ENCODE data around the gene PREX1. TPM values are rescaled to one million over a fixed set of nuclear protein-coding genes. Genes with fewer than 3 reads are reported as not detected.

PREX1 gene
- total RNA-seq, 1 donor from 2014 or later = 68.2 TPM

GRCh38 chr20:48657426-48658197 lies 170.2 kb downstream of the PREX1 start:
- Mint-ChIP-seq H3K27ac (peak overlapping the region; percentile 24), H3K4me3 (no peak overlapping the region), H3K9me3 (peaks cover 3% of the 10 kb centered on the region), H3K4me1 (ENCODE audit: low read depth) (peaks cover 10% of the 10 kb centered on the region), H3K27me3 (ENCODE audit: insufficient read depth) (no peaks in the 10 kb centered on the region), H3K36me3 (ENCODE audit: low read depth) (peaks cover 50% of the 10 kb centered on the region)
- intact Hi-C loops (cut with micrococcal nuclease) = loop anchor here (1.0 to 5.0 kb wide), 5 partner anchors 125 to 265 kb away; partner anchors contain the start of gene ARFGEF2
- peak; percentile 50 for DNase-seq (ENCODE audit: low spot score)

DNA sequence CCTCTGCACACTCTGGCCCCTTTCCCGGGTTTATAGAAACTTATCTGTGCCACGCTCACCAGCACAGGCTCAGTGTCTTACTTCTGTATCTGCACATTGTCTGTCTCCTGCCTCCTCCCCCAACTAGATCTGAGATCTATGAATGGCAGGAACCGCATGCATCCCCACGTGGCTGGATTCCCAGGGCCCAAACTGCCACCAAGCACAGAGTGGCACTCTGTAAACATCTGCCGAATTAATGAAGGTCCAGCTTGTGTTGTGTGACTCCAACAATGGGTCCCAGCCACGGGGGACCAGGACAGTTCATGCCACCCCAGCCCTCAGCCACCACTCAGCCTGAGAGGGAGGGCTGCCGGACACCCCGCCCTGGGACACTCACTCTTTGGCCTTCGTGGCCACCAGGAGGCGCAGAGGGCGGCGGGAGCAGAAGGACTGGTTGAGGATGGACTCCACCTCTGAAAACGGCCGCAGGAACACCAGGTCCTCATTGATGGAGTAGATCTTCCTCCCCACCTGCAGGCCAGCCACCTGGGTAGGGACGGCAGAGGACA lies 171.1 kb downstream of the PREX1 start:
- Mint-ChIP-seq H3K27me3 (ENCODE audit: insufficient read depth) (no peaks in the 10 kb centered on the region), H3K9me3 (peaks cover 3% of the 10 kb centered on the region), H3K27ac (peak overlapping the region; percentile 61), H3K4me3 (no peak overlapping the region), H3K36me3 (ENCODE audit: low read depth) (peaks cover 50% of the 10 kb centered on the region), H3K4me1 (ENCODE audit: low read depth) (peaks cover 10% of the 10 kb centered on the region)
- intact Hi-C loops (cut with micrococcal nuclease) = loop anchor here (1.0 to 5.0 kb wide), 5 partner anchors 126 to 266 kb away; partner anchors contain the start of gene ARFGEF2
- DNase-seq (ENCODE audit: low spot score) = no peak

GRCh38 chr20:48656137-48656536 lies 171.7 kb downstream of the PREX1 start:
- Mint-ChIP-seq H3K27ac (peak overlapping the region; percentile 61), H3K4me3 (no peak overlapping the region), H3K36me3 (ENCODE audit: low read depth) (peaks cover 48% of the 10 kb centered on the region), H3K27me3 (ENCODE audit: insufficient read depth) (no peaks in the 10 kb centered on the region), H3K9me3 (peaks cover 3% of the 10 kb centered on the region), H3K4me1 (ENCODE audit: low read depth) (peaks cover 10% of the 10 kb centered on the region)
- intact Hi-C loops (cut with micrococcal nuclease) = loop anchor here (5.0 kb wide), 3 partner anchors 126 to 266 kb away; partner anchors contain the start of gene ARFGEF2
- DNase-seq (ENCODE audit: low spot score) = no peak

- no peaks in the 10 kb centered on the region for H3K9me3 Mint-ChIP-seq
- intact Hi-C loops (cut with micrococcal nuclease) = no loop called here
- no peak for DNase-seq (ENCODE audit: low spot score)
- no peak overlapping the region for H3K27ac Mint-ChIP-seq
- H3K36me3 Mint-ChIP-seq (ENCODE audit: low read depth) = peaks cover 35% of the 10 kb centered on the region
- no peak overlapping the region for H3K4me3 Mint-ChIP-seq
- peaks cover 5% of the 10 kb centered on the region for H3K4me1 Mint-ChIP-seq (ENCODE audit: low read depth)
- H3K27me3 Mint-ChIP-seq (ENCODE audit: insufficient read depth) = peaks cover 2% of the 10 kb centered on the region
These were observed 174.1 kb downstream of the PREX1 start for GRCh38 chr20:48653706-48654051.

- Mint-ChIP-seq H3K27me3 (ENCODE audit: insufficient read depth) (peaks cover 2% of the 10 kb centered on the region), H3K27ac (no peak overlapping the region), H3K36me3 (ENCODE audit: low read depth) (peaks cover 37% of the 10 kb centered on the region), H3K4me1 (ENCODE audit: low read depth) (peaks cover 5% of the 10 kb centered on the region), H3K9me3 (no peaks in the 10 kb centered on the region), H3K4me3 (no peak overlapping the region)
- DNase-seq (ENCODE audit: low spot score) = no peak
- intact Hi-C loops (cut with micrococcal nuclease) = no loop called here
These were observed 174.7 kb downstream of the PREX1 start for GRCh38 chr20:48652961-48653705.

DNA sequence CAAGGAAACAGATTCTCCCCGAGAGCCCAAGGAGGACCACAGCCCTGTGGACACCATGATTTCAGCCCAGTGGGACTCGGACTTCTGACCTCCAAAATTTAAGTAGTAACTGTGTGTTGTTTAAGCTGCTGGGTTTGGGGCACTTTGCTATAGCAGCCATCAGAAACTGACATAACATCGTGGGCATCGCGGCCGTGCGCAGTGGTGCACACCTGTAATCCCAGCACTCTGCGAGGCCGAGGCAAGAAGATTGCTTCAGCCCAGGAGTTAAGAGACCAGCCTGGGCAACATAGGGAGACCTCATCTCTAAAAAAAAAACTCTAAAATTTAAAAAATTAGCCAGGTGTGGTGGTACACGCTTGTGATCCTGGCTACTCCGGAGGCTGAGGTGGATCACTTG lies 175.8 kb downstream of the PREX1 start:
- peaks cover 2% of the 10 kb centered on the region for H3K27me3 Mint-ChIP-seq (ENCODE audit: insufficient read depth)
- intact Hi-C loops (cut with micrococcal nuclease) = no loop called here
- no peaks in the 10 kb centered on the region for H3K9me3 Mint-ChIP-seq
- H3K4me1 Mint-ChIP-seq (ENCODE audit: low read depth) = no peaks in the 10 kb centered on the region
- no peak overlapping the region for H3K4me3 Mint-ChIP-seq
- DNase-seq (ENCODE audit: low spot score) = no peak
- H3K36me3 Mint-ChIP-seq (ENCODE audit: low read depth) = peaks cover 35% of the 10 kb centered on the region
- H3K27ac Mint-ChIP-seq = no peak overlapping the region

GRCh38 chr20:48651271-48651670 lies 176.5 kb downstream of the PREX1 start:
- Mint-ChIP-seq H3K9me3 (no peaks in the 10 kb centered on the region), H3K27me3 (ENCODE audit: insufficient read depth) (peaks cover 2% of the 10 kb centered on the region), H3K27ac (no peak overlapping the region), H3K4me1 (ENCODE audit: low read depth) (no peaks in the 10 kb centered on the region), H3K4me3 (no peak overlapping the region), H3K36me3 (ENCODE audit: low read depth) (peaks cover 28% of the 10 kb centered on the region)
- intact Hi-C loops (cut with micrococcal nuclease) = no loop called here
- no peak for DNase-seq (ENCODE audit: low spot score)

DNA sequence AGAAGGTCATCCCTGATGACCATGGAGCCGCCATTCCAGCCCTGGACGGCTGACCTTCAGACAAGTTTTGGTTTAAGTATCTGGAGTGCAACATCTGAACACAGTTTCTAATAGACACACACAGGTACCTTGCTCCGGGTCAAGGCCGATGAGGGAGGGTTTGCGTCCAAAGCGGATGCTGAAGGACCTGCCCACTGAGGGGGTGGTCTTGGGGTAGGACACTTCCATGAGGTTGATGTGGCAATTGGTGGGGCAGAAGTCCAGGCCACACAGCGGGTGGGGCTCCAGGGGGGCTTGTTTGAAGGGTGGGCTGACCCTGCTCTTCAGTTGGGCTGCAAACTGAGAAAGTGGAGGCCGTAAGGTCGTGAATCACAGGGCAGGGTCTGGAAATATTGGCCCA lies 177.9 kb downstream of the PREX1 start:
- intact Hi-C loops (cut with micrococcal nuclease) = no loop called here
- peaks cover 2% of the 10 kb centered on the region for H3K27me3 Mint-ChIP-seq (ENCODE audit: insufficient read depth)
- H3K27ac Mint-ChIP-seq = no peak overlapping the region
- no peaks in the 10 kb centered on the region for H3K9me3 Mint-ChIP-seq
- H3K4me1 Mint-ChIP-seq (ENCODE audit: low read depth) = no peaks in the 10 kb centered on the region
- no peak for DNase-seq (ENCODE audit: low spot score)
- peaks cover 25% of the 10 kb centered on the region for H3K36me3 Mint-ChIP-seq (ENCODE audit: low read depth)
- H3K4me3 Mint-ChIP-seq = no peak overlapping the region

DNA sequence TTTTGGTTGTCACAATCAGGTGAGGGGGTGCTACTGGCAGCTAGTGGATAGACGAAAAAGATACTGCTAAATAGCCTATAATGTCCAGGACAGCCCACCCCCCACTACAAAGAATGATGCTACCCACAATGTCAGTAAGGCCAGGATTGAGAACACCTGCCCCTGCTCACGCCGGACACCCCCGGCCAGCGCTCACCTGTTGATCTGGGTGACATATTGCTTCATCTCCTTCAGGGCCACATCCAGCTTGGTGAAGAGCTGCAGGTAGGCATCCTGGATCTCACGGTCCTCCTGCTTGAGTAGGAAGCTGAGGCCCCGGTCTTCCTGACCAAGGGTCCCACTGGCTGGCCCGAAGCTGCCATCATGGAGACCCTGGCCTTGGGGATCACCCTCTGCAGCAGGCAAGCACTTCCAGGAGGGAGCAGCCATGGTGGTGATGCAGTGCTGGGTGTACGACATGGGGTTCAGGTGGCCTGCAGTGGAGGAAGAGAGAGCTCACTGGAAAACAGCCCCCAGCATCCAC lies 178.6 kb downstream of the PREX1 start:
- Mint-ChIP-seq H3K9me3 (no peaks in the 10 kb centered on the region), H3K36me3 (ENCODE audit: low read depth) (peaks cover 28% of the 10 kb centered on the region), H3K27me3 (ENCODE audit: insufficient read depth) (peaks cover 2% of the 10 kb centered on the region), H3K27ac (no peak overlapping the region), H3K4me3 (no peak overlapping the region), H3K4me1 (ENCODE audit: low read depth) (no peaks in the 10 kb centered on the region)
- no peak for DNase-seq (ENCODE audit: low spot score)
- intact Hi-C loops (cut with micrococcal nuclease) = no loop called here

DNA sequence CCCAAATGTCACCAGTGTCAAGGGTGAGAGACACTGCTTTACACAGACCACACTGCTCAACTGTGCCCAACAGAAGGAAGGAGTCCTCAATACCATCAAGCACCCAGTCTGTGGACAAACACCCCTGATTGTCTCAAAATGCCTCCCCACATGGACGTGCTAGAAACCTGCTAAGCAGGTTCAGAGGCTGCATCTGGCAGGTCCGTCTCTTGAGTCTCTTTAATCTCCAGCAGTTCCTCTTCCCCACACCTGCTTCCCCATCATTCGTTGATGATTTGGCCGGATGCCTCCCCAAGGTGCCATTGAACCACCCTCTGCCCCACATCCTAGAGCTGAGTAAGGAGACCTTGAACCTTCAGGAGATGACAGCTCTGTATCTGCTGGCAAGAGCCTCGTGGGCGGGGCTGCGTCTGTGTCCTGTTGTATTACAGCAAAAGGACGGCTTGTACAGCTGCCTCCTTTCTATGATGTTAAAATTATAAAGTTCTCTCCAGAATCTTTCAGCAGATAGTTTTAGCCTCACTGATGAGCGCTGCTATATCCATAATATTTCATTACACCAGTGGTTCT lies 179.2 kb downstream of the PREX1 start:
- Mint-ChIP-seq H3K4me3 (no peak overlapping the region), H3K9me3 (no peaks in the 10 kb centered on the region), H3K27ac (no peak overlapping the region), H3K36me3 (ENCODE audit: low read depth) (peaks cover 32% of the 10 kb centered on the region), H3K27me3 (ENCODE audit: insufficient read depth) (peaks cover 2% of the 10 kb centered on the region), H3K4me1 (ENCODE audit: low read depth) (no peaks in the 10 kb centered on the region)
- no peak for DNase-seq (ENCODE audit: low spot score)
- intact Hi-C loops (cut with micrococcal nuclease) = no loop called here

GRCh38 chr20:48647858-48648257 lies 179.9 kb downstream of the PREX1 start:
- intact Hi-C loops (cut with micrococcal nuclease) = no loop called here
- Mint-ChIP-seq H3K36me3 (ENCODE audit: low read depth) (peaks cover 32% of the 10 kb centered on the region), H3K9me3 (no peaks in the 10 kb centered on the region), H3K27me3 (ENCODE audit: insufficient read depth) (peaks cover 2% of the 10 kb centered on the region), H3K4me3 (no peak overlapping the region), H3K4me1 (ENCODE audit: low read depth) (no peaks in the 10 kb centered on the region), H3K27ac (no peak overlapping the region)
- DNase-seq (ENCODE audit: low spot score) = no peak

DNA sequence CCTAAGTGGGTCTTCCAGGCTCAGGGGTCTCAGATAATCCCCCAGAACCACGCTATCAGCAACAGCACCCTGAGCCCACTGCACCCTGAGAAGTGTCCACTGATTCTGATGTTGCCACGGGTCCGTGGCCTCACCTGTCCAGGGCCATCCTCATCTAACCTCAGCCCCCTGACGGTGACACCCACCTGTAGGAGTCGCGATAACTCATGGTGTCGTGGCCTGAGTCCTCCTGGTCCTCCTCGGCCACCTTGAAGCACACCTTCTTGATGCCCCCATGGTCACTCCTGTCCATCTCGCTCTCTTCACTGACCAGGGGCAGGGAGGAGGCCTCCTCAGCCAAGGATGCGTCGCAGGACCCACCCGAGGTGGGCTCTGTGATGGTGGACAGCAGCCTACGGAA lies 182.1 kb downstream of the PREX1 start:
- H3K27me3 Mint-ChIP-seq (ENCODE audit: insufficient read depth) = no peaks in the 10 kb centered on the region
- H3K4me3 Mint-ChIP-seq = no peak overlapping the region
- no peak for DNase-seq (ENCODE audit: low spot score)
- intact Hi-C loops (cut with micrococcal nuclease) = no loop called here
- peaks cover 33% of the 10 kb centered on the region for H3K36me3 Mint-ChIP-seq (ENCODE audit: low read depth)
- H3K4me1 Mint-ChIP-seq (ENCODE audit: low read depth) = no peaks in the 10 kb centered on the region
- H3K9me3 Mint-ChIP-seq = no peaks in the 10 kb centered on the region
- H3K27ac Mint-ChIP-seq = no peak overlapping the region
